GM12891 (cell line): ENCODE data around the gene CST6.

ENCODE experiments used
- DNase-seq: peaks from one replicate; pipeline ENCODE4 v3.0.0; 2011; ENCODE audit warnings: low spot score; ENCODE audit not compliant: insufficient read length
- FAIRE-seq: peaks from 2 replicates; lab custom pipeline; 2011; peaks lifted over from hg19 to GRCh38; lab: Jason Lieb, UNC
- PAX5 ChIP-seq: IDR thresholded peaks from 2 replicates; pipeline ENCODE4 v1.6.1; 2011; ENCODE audit warnings: low read length, moderate library complexity, mild to moderate bottlenecking; ENCODE audit not compliant: insufficient read depth, severe bottlenecking
- POLR2A ChIP-seq: IDR thresholded peaks from 2 replicates; pipeline ENCODE4 v1.6.1; 2011; ENCODE audit warnings: low read depth, low read length, control low read depth
- POLR2AphosphoS5 ChIP-seq: IDR thresholded peaks from 2 replicates; pipeline ENCODE4 v1.6.1; 2011; ENCODE audit warnings: low read depth, low read length, control low read depth
- POU2F2 ChIP-seq: IDR thresholded peaks from 2 replicates; pipeline ENCODE4 v1.6.1; 2011; ENCODE audit warnings: low read depth, mild to moderate bottlenecking, control low read depth, low read length, moderate library complexity
- SPI1 ChIP-seq: IDR thresholded peaks from 2 replicates; pipeline ENCODE4 v1.6.1; 2011; ENCODE audit warnings: low read depth, low read length, control low read depth
- TAF1 ChIP-seq: IDR thresholded peaks from 2 replicates; pipeline ENCODE4 v1.6.1; 2011; ENCODE audit warnings: low read depth, low read length, control low read depth

The CST6 gene

DNA sequence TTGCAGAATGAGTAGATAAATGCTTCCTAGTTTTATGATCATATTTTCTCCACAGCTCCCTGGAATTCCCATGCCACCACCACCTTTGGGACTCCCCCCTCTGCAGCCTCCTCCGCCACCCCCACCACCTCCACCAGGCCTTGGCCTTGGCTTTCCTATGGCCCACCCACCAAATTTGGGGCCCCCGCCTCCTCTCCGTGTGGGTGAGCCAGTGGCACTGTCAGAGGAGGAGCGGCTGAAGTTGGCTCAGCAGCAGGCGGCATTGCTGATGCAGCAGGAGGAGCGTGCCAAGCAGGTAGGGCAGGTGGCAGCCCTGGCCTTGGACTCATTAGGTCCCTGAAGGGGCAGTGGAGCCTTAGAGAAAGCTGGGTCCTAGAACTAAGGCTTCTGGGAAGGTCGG is 43.2 kb downstream of the CST6 start:
- TF ChIP-seq TAF1 (no peak), POU2F2 (no peak), PAX5 (no peak), SPI1 (no peak), POLR2AphosphoS5 (no peak), POLR2A (no peak)
- no peak for FAIRE-seq

DNA sequence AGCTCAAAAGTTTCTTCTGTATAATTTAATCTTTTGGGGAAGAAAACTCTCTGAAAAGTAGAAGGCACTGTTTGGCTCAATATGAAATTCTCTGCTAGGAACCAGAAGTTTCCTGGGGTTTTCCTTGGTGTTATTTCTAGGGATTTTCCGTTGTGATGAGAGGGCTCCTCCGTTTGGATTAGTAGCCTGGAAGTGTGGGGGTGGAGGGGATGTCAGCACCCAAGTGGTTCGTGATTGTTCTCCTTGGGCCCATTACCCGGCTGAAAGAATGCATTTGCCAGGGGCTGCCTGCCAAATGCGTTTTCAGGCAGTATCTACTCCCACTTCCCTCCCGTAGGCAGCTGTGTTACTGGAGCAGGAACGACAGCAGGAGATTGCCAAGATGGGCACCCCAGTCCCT is 44.7 kb downstream of the CST6 start:
- DNase-seq (no peak), FAIRE-seq (no peak)
- TF ChIP-seq POLR2A (no peak), POU2F2 (no peak)

More for the DNA sequence above, 43.2 kb downstream of the CST6 start:
- DNase-seq = no peak

DNA sequence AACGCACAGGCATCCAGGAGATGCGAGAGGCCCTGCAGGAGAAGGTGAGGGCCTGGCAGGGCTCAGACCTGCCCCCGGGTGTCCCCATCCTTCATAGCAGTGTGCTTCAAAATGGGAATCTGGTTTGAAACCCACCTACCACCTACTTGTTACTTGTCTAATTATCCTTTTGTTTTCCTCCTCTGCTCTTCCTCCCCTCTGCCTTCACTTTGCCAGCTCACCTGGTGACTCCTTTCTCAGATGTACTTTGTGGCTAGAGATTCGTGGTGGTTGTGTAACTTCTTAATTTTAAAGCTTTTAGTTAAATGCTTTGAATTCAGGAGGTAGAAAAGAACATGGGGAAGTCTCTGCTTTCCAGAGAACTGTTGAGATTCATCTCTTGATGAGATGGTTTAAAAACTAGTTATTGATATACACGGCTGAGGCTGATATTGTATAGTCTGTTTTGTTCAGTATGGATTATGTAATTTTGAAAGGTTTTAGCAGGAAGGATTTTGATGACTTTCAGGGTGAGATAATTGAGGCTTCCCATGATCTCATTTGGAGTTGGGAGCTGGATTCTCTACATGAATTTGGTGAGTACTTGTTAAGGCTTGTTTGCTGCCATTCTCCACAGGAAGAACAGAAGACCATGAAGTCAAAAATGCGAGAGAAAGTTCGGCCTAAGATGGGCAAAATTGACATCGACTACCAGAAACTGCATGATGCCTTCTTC is 48.3 kb downstream of the CST6 start:
- FAIRE-seq = no peak
- TF ChIP-seq POLR2AphosphoS5 (no peak), TAF1 (no peak), SPI1 (no peak), POU2F2 (no peak), POLR2A (no peak), PAX5 (no peak)
- no peak for DNase-seq

DNA sequence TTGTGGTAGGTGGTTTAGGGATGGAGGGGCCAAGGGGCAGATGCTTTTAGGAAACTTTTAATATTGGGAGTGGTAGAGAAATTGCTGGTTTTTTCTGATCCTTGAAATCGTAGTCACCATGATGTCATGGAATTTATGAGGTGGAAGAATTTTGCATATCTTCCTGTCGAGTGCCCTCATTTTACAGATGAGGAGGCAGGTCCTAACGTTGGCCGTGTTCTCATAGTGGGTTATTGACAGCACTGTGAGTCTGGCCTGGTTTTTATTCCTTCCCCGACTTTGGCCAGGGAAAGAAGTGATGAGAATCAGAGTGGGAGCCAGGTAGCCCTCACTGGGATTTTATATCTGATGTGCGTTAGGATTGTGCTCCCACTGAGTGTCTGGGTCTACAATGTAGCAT is 49.5 kb downstream of the CST6 start:
- no peak for FAIRE-seq
- TF ChIP-seq PAX5 = no peak
- no peak for TF ChIP-seq POLR2AphosphoS5
- no peak for TF ChIP-seq SPI1
- no peak for TF ChIP-seq TAF1
- no peak for DNase-seq

DNA sequence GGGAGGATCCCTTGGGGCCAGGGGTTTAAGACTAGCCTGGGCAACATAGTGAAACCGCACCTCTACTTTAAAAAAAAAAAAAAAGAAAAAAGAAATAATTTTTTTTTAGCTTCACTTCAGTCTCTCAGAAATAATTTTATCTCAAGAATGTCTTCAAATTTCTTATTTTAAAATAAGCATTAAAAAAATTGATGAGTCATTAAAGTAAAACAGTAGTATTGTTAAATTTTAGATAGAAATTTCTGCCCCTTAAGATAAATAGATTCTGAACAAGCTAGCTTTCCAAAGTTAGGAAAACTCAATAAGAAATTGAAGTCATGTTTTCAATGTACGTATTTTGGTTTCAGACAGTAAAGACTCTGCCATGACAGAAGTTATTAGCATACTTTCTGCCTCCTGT is 50.6 kb downstream of the CST6 start:
- TF ChIP-seq POU2F2 (no peak), TAF1 (no peak), POLR2A (no peak), SPI1 (no peak), POLR2AphosphoS5 (no peak), PAX5 (no peak)
- DNase-seq (no peak), FAIRE-seq (no peak)
